BLaER1 (cell line): ENCODE data around the gene DEF6.

Experiments used
- H3K27ac ChIP-seq: shearing (Covaris generic); formaldehyde crosslinking; 2 replicates; pipeline ENCODE4 v1.8.1; 2022
- H3K27me3 ChIP-seq: shearing (Covaris generic); formaldehyde crosslinking; 2 replicates; pipeline ENCODE4 v1.8.1; 2022
- H3K36me3 ChIP-seq: shearing (Covaris generic); formaldehyde crosslinking; 2 replicates; pipeline ENCODE4 v1.8.1; 2022
- H3K4me1 ChIP-seq: shearing (Covaris generic); formaldehyde crosslinking; 2 replicates; pipeline ENCODE4 v1.8.1; 2022
- H3K4me2 ChIP-seq: shearing (Covaris generic); formaldehyde crosslinking; 2 replicates; pipeline ENCODE4 v1.8.1; 2022
- H3K4me3 ChIP-seq: shearing (Covaris generic); formaldehyde crosslinking; 2 replicates; pipeline ENCODE4 v1.8.1; 2022
- H3K9ac ChIP-seq: shearing (Covaris generic); formaldehyde crosslinking; 2 replicates; pipeline ENCODE4 v1.8.1; 2022
- H3K9me3 ChIP-seq: shearing (Covaris generic); formaldehyde crosslinking; 2 replicates; pipeline ENCODE4 v1.8.1; 2022
- H4K20me1 ChIP-seq: shearing (Covaris generic); formaldehyde crosslinking; 2 replicates; pipeline ENCODE4 v1.8.1; 2022
- Cebpa-rat ChIP-seq: shearing (Covaris generic); IDR thresholded peaks from 2 replicates; pipeline ENCODE4 v1.8.1; 2022

DEF6 gene

DNA sequence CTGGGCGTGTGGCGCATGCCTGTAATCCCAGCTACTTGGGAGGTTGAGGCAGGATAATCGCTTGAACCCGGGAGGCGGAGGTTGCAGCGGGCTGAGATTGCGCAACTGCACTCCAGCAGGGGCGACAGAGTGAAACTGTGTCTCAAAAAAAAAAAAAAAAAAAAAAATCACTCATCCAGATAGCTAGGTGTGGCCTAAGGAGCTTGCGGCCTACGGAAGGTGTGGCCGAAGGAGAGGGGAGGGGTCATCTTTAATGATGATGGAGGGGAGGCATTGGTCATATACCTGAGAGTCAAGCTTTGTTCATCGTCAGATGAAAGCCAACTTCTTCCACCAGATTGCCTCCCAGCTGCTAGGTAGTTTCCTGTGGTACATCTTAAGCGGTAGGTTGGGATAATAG lies 43.9 kb downstream of the DEF6 start:
- Histone ChIP-seq H4K20me1 (peaks cover 39% of the 10 kb centered on the region), H3K4me3 (no peak overlapping the region), H3K9me3 (no peaks in the 10 kb centered on the region), H3K9ac (no peak overlapping the region; the same call in 1 of the 2 replicates), H3K4me2 (peak overlapping the region; percentile 64), H3K4me1 (peaks cover 48% of the 10 kb centered on the region), H3K27ac (0 out of 2 replicates have a peak overlapping the region, but pooled peaks have one; percentile 19), H3K27me3 (no peaks in the 10 kb centered on the region), H3K36me3 (peaks cover 14% of the 10 kb centered on the region)
- peak; percentile 96 for TF ChIP-seq Cebpa-rat

DNA sequence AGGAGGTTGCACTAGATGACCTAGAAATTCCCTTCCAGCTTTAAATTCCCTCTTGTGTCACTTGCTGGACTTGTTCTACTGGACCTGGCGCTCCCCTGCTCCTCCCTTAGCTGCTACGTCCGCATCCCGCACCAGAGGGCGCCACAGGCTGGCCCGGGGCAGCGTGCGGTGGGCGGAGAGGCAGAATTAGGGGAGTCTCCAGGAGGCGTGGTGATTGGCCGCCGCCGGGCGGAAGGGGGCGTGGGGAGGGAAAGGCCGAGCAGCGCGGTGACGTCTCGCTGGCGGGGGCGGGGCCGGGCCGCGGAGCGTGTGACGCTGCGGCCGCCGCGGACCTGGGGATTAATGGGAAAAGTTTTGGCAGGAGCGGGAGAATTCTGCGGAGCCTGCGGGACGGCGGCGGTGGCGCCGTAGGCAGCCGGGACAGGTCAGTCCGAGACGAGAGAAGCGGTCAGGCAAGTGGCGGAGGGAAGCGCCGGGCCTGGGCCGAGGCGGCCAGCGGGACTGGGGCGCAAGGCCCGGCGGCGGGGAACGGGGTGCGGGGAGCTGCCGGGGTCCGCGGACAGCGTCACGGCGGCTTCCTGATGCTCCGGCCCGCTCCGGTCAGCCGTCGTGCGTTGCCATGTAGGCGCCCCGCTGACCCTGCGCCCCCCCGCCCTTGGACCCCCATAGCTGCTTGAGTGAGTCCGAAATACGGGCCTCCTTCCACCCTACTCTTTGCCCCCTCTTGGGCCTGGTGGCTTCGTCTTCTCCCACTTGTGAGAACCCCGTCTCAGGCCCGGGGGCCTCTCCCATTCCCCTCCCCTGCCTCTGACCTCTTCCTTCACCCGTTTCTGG lies 44.9 kb downstream of the DEF6 start, which contains the start of gene PPARD:
PPARD (plus strand) TSS at position 301 of the 834 bp plus-strand sequence. CDS start 68,530 bp downstream, outside the sequence.
- Histone ChIP-seq H3K9ac (peak within 1 kb of the TSS; percentile 89), H3K36me3 (peaks cover 24% of the 10 kb centered on the region), H3K4me1 (peaks cover 51% of the 10 kb centered on the region), H3K9me3 (no peaks in the 10 kb centered on the region), H4K20me1 (peaks cover 48% of the 10 kb centered on the region), H3K27me3 (no peaks in the 10 kb centered on the region), H3K4me2 (peak within 1 kb of the TSS; percentile 97), H3K27ac (peak within 1 kb of the TSS; percentile 79), H3K4me3 (peak within 1 kb of the TSS; percentile 93)
- no peak for TF ChIP-seq Cebpa-rat

DNA sequence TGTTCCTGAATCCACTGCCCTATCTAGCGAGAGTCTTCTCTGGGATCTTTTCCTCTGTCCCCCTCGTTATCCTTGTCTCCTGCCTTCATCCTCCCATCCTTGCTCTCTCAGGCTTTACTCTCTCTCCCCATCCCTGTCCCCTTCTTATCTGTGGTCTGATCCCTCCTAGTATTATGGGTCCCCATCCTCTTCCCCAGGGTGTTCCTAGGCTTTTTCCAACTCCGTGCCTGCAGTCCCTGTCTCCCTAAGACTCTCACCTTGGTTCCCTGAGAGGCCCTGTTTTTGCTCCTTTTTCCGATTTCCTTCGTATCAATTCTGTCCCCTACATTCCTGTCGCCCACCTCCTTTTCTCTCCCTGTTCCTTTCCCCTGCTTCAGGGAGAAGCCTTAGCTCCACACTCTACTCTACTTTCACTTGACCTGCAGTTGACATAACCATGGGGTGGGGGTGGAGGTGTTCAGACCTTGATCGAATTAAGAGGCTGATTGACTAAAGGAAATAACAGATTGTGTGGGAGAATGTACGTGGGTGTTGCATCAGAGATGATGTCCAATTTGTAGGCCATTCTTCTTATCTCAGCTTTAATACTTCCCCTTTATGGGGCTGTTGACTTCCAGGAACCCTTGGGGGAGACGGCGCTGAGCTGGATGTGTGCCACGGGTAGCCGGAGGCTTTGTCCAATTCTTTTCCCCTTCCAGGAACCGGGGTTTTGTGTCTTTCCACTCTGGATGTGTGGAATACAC lies 45.6 kb downstream of the DEF6 start:
- Histone ChIP-seq H3K9ac (peak overlapping the region; percentile 89), H3K27ac (peak overlapping the region; percentile 79)

DNA sequence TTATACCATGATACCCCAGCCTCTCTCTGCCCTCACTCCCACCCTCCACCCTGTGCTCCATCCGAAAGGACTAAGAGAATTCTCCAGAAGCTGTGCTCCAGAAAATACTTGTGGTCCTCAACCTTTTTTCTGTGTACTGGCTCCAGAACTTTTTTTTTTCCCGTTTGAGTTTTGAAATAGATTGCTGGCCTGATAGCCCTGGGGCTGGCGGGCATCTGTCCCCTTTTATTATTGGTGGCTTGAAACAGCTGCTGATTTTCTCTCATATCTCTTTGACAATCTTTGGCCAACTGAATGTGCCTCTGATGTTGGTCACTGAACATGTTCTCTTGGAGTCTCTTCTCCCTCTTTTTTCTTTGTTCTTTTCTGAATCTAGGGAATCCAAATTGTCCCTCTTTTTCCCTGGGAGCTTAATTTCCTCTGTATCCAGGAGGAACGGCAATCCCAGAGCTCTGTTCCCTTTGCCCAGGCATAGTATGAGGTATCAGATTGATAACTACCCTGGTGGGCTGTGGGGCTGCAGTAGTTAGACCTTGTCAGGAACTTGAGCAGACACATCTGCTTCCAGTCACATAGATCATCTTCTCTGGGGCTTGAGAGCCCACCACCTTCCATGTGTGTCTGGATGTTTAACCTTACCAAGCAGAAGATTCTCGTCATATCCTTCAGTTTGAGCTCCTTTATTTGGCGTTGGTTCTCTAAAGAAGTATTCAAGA lies 46.4 kb downstream of the DEF6 start:
- Histone ChIP-seq H3K4me3 (peak overlapping the region; percentile 93), H3K27ac (no peak overlapping the region), H3K27me3 (no peaks in the 10 kb centered on the region), H3K4me2 (peak overlapping the region; percentile 97), H4K20me1 (peaks cover 64% of the 10 kb centered on the region), H3K9ac (peak overlapping the region; percentile 89), H3K4me1 (peaks cover 66% of the 10 kb centered on the region), H3K9me3 (no peaks in the 10 kb centered on the region), H3K36me3 (peaks cover 26% of the 10 kb centered on the region)
- TF ChIP-seq Cebpa-rat = no peak

More for the DNA sequence above, 45.6 kb downstream of the DEF6 start:
- Histone ChIP-seq H4K20me1 (peaks cover 56% of the 10 kb centered on the region), H3K9me3 (no peaks in the 10 kb centered on the region), H3K27me3 (no peaks in the 10 kb centered on the region), H3K4me2 (peak overlapping the region; percentile 97), H3K4me1 (peaks cover 59% of the 10 kb centered on the region), H3K36me3 (peaks cover 26% of the 10 kb centered on the region), H3K4me3 (peak overlapping the region; percentile 93)
- no peak for TF ChIP-seq Cebpa-rat

DNA sequence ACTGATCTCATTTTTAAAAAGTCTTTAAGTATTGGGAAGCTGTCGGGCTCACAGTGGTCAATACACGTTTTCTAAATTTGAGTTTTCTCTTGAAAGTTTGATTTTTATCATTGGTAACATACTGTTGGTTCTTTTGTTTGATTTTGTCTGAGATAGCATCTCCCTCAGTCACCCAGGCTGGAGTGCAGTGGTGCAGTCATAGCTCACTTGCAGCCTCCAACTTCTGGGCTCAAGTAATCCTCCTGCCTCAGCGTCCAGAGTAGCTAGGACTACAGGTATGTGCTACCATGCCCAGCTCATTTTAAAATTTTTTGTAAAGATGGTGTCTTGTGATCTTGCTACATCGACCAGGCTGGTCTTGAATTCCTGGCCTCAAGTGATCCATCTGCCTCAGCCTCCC lies 53.8 kb downstream of the DEF6 start:
- Histone ChIP-seq H3K4me1 (peaks cover 24% of the 10 kb centered on the region), H3K4me3 (no peak overlapping the region), H3K27me3 (no peaks in the 10 kb centered on the region), H4K20me1 (peaks cover 41% of the 10 kb centered on the region), H3K9me3 (no peaks in the 10 kb centered on the region), H3K9ac (no peak overlapping the region), H3K36me3 (peaks cover 82% of the 10 kb centered on the region), H3K4me2 (no peak overlapping the region), H3K27ac (no peak overlapping the region)
- no peak for TF ChIP-seq Cebpa-rat

DNA sequence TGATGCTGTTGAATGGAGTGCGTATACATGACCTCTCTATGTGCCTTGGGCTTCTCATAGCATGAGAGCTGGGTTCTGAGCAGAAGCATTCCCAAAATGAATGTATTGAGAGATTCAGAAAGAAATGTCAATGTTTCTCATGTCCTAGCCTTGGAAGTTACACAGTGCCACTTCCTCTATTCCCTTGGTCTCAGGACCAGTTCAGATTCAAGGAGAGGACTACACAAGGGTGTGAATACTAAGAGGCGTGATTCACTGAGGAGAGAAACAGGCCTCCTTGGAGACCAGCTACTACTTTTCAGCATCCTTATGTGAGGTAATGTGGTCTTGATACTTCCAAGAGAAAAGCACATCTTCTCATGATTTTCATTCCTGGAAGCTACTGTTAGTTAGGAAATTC lies 55.1 kb downstream of the DEF6 start:
- H4K20me1 ChIP-seq = peaks cover 35% of the 10 kb centered on the region
- no peak for TF ChIP-seq Cebpa-rat
- no peaks in the 10 kb centered on the region for H3K9me3 ChIP-seq
- no peaks in the 10 kb centered on the region for H3K27me3 ChIP-seq
- H3K27ac ChIP-seq = no peak overlapping the region
- H3K36me3 ChIP-seq = peaks cover 83% of the 10 kb centered on the region
- no peak overlapping the region for H3K9ac ChIP-seq
- no peak overlapping the region for H3K4me2 ChIP-seq
- peaks cover 19% of the 10 kb centered on the region for H3K4me1 ChIP-seq
- no peak overlapping the region for H3K4me3 ChIP-seq

DNA sequence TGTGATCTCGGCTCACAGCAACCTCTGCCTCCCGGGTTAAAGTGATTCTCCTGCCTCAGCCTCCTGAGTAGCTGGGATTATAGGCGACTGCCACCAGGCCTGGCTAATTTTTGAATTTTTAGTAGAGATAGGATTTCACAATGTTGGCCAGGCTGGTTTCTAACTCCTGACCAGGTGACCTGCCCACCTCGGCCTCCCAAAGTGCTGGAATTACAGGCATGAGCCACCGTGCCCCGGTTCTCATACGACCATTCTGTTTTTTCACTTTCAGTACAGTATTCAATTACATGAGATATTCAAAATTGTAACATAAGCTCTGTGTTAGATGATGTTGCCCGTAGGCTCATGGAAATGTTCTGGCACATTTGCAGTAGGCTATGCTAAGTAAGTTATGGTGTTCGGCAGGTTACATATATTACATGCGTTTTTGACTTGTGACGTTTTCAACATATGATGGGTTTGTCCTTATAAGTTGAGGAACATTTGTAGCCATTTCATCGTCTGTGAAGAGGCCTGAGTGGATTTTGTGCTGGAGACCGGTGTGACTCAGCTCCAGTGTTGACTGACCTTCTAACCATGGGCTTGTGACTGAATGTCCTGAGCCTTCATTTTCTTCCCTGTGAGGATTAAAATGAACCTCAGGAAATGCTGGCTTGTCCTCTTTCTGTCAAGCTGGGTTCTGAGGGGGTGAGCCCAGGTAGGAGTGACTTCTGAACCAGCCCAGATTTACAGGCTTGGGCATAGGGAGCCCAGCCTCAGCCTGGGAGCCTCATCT lies 56.9 kb downstream of the DEF6 start:
- no peak overlapping the region for H3K9ac ChIP-seq
- no peak overlapping the region for H3K4me2 ChIP-seq
- no peaks in the 10 kb centered on the region for H3K27me3 ChIP-seq
- H3K9me3 ChIP-seq = no peaks in the 10 kb centered on the region
- no peak overlapping the region for H3K4me3 ChIP-seq
- H4K20me1 ChIP-seq = peaks cover 17% of the 10 kb centered on the region; the same call in 1 of the 2 replicates
- H3K27ac ChIP-seq = no peak overlapping the region
- no peak for TF ChIP-seq Cebpa-rat
- peaks cover 93% of the 10 kb centered on the region for H3K36me3 ChIP-seq
- H3K4me1 ChIP-seq = peaks cover 14% of the 10 kb centered on the region

DNA sequence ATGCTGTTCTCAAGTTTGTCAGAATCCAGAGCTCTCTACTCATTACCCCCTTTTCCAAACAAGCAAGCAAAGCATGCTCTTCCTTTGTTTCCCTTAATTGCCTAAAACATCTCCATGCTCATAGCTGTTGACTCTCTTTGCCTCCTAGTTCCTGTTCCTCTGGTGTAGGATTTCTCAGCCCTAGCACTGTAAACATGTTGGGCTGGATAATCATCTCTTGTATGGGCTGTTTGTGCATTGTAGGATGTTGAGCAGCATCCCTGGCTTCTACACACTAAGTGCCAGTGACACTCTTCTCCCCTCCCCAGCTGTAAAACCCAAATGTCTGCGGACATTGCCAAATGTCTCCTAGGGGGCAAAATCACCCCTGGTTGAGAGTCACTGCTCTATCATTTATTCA lies 58.8 kb downstream of the DEF6 start:
- Histone ChIP-seq H3K9ac (no peak overlapping the region), H3K4me3 (no peak overlapping the region), H3K4me1 (peaks cover 32% of the 10 kb centered on the region), H3K36me3 (peaks cover 76% of the 10 kb centered on the region), H3K27ac (no peak overlapping the region), H3K4me2 (no peak overlapping the region), H3K9me3 (no peaks in the 10 kb centered on the region), H4K20me1 (peaks cover 31% of the 10 kb centered on the region; the same call in 1 of the 2 replicates), H3K27me3 (no peaks in the 10 kb centered on the region)
- no peak for TF ChIP-seq Cebpa-rat

DNA sequence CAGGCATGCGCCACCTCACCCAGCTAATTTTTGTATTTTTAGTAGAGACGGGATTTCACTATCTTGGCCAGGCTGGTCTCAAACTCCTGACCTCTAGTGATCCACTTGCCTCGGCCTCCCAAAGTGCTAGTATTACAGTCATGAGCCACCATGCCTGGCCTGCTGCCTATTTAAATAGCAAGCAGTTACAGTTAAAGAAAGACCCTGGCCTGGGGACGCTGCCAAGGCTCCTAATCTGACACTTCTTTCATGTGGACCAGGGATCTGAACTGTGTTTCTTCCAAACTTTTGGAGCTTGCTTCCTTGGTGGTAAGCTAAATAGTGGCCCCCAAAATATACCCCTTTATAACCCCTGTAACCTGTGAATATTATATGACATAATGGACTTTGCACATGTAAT lies 60.1 kb downstream of the DEF6 start:
- H3K9me3 ChIP-seq = no peaks in the 10 kb centered on the region
- no peak overlapping the region for H3K4me3 ChIP-seq
- no peak overlapping the region for H3K4me2 ChIP-seq
- peaks cover 44% of the 10 kb centered on the region for H4K20me1 ChIP-seq
- peaks cover 45% of the 10 kb centered on the region for H3K4me1 ChIP-seq
- H3K36me3 ChIP-seq = peaks cover 63% of the 10 kb centered on the region
- H3K9ac ChIP-seq = no peak overlapping the region
- H3K27me3 ChIP-seq = no peaks in the 10 kb centered on the region
- no peak for TF ChIP-seq Cebpa-rat
- H3K27ac ChIP-seq = no peak overlapping the region
